Measurements from ENCODE around the gene SYNE1.

SYNE1 gene

DNA sequence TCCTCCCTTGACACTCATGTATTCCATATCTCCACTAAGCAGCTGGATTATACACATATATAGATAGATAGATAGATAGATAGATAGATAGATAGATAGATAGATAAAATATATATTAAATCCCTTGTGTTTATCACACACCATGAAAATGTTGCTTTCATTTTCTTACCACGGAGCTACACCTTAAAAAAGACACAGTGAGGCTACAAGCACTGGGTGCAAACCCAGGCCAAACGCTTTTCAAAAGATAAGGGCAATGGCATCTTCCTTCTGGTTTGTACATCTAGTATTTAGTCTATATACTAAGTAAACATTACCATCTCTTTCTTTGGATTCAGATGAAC is 452.6 kb downstream of the SYNE1 start:
- DNase-seq (ENCODE audit: low read depth) = no peak

- no peak for DNase-seq (ENCODE audit: low read depth)
Measured at GRCh38 chr6:152180601-152181000, 456.6 kb downstream of the SYNE1 start.

GRCh38 chr6:152176268-152176667 is 460.9 kb downstream of the SYNE1 start:
- peak; percentile 61 for DNase-seq (ENCODE audit: low read depth)

GRCh38 chr6:152173957-152174356 is 463.2 kb downstream of the SYNE1 start:
- no peak for DNase-seq (ENCODE audit: low read depth)

DNA sequence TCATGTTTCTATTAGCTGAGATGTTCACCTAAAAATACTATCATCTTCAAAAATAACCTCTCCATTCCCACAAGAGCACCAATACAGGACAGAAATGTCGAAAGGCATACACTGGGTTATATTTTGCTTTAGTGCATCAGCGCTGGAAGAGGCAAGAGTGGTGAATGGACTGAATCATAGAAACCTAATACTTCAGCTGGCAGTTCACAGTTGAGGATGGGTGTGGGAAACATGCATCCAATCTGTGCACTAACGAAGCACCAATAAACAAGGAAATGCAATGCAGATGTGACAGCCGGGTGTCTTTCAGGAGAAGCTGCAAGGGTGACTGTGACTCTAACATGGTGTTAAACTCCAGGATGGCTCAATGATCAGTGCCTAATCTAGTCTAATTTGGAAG is 463.8 kb downstream of the SYNE1 start:
- peak; percentile 25 for DNase-seq (ENCODE audit: low read depth)

GRCh38 chr6:152170702-152171667 is 466.2 kb downstream of the SYNE1 start:
- peak; percentile 80 for DNase-seq (ENCODE audit: low read depth)

GRCh38 chr6:152170313-152170701 is 466.9 kb downstream of the SYNE1 start:
- no peak for DNase-seq (ENCODE audit: low read depth)

DNA sequence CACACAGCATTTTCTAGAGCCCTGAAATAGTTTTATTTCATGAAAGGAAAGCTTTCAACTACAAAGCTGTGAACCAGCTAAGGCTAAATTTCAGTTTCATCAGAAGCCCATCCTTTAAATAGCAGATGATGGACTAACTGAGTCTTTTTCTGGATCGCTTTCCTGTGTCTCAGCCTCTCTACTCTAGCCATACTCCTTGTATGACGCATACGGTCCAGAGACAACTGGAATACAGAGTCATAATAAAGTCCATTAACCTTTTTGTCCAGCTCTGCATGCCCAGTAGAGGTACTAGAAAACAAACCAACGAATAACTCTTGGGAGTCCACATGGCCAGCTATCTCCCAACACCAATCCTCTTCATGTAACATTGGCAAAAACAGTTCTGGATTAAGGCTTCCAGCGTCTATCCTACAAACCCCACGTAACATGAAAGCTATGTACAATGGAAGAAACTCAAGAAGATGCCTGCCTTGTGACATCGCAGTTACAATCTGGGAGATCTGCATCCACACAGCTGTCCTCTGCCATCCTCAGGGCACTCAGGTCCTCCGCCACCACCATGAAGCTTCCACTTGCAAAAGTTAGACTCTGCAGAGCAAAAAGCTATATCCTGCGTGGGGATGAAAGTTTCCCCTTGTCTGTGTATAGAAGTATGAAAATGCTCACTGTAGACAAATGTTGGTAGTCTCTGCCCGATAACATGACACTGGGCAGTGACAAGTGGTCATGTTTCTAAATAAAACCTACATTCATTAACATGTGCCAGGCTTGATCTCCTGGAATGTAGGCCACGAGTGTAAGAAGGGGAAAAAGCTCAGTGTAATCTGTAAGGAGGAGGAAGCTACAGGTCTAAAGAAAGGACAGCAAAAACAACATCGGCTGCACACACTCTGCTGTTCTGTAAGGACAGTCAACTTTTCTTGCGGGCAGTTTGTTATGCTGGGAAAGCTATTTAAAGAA is 469.2 kb downstream of the SYNE1 start:
- DNase-seq (ENCODE audit: low read depth) = no peak

DNA sequence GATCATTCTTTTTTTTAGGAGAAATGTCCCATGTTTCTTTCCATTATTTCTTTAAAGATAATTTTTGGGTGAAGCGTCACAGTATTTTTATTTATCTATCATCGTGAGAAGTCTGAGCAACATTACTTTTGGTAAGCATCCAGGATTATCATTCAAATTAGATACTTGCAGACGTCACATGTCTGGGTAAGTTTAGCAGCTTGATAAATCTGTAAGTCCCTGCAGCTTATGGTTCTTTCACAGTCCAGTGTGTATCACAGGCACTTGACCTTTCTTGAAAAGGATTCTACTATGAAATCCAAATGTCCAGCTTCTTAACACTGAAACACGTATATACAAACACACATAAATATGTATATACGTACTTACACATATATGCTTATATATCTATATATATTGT is 470.3 kb downstream of the SYNE1 start:
- DNase-seq (ENCODE audit: low read depth) = no peak

- no peak for DNase-seq (ENCODE audit: low read depth)
Measured at GRCh38 chr6:152166497-152166896, 470.7 kb downstream of the SYNE1 start.

DNA sequence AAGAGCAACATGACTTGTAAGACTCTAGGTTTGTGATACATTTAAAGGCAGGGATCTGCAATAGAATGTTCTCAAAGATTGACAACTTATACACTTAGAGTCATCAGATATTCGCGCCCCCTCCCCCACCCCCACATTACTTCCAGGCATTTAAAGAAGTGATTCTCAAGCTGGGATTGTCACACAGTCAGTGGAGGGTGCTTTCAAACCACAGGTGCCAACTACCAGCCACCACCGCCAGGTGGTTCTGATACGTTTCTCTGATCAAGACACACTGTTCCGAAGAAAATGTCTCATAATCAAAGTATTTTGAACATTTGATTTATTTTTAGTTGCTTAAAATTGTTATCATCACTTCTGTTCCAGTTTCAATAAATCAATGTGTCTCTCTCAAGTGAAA is 472.2 kb downstream of the SYNE1 start:
- no peak for DNase-seq (ENCODE audit: low read depth)

DNA sequence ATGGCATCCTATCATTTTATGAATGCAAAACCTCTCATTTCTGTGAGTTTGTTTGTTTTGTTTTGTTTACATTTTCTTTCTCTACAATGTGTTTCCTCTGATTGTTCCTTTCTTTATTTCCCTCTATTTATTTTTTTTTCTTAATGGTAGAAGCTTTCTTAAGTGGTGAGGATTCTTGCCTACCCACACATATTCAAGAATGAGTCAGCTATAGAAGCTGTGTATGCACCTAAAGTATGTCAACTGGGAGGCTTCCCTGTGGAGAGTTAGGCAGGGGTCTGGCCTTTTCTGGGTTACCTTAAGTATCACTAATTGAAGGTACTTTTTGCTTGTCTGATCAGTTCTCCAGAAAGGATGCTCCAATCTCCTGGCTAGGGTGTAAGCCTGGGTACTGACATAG is 475.7 kb downstream of the SYNE1 start:
- DNase-seq (ENCODE audit: low read depth) = peak; percentile 86

- no peak for DNase-seq (ENCODE audit: low read depth)
Measured at GRCh38 chr6:152160346-152160745, 476.8 kb downstream of the SYNE1 start.

DNA sequence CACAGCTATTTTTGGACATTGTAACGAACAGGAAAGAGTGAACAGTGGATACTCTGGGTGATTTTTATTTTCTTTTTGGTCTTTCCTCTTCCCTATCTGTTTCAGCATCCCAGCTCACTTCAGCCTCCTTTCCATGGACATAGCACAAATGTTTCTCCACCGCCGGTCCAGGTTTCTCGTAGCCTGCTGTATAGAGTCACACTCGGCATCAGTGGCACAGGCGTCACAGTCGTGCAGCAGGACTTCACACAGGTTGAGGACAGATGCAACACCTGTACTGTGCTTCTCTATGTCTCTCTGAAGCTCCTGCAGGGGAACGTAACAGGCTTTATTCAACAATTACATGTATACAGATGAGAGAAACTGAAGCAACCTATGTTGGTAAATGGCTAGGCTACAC is 481.4 kb downstream of the SYNE1 start:
- no peak for DNase-seq (ENCODE audit: low read depth)

DNA sequence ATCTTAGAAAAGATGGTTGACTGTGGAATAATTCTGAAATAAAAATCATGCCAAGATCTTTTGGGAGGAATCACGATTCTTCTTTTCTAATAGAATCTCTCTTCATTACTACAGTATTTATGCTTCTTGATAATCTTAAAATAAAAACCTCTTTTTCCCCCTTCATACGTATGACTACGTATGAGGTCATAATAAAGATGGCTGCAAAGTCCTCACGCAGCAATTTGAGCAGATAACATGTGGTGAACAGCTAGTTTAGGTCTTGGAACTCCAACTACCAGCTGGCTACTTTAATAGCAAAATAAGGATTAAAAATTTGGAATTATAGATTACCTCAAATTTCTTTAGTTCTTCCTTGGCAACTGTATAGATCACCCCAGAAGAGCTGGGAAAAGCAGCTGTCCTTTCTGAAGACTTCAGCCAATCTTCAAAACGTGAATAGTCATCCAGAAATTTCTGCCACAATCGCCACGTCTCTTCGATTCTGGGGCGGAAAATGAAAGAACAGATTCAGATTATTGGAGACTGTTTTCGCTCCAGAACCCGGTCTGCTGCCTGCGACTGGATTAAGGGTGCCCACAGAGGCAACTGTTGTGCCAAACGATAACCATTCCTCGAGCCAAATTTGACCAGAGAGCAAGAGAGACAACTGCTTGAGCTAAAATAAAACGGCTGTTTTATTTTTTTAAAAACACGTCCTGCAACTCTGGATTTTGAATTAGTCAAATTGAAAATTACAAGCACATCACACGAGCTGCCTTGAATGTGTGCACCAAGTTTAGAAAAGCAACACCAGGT is 482.4 kb downstream of the SYNE1 start:
- DNase-seq (ENCODE audit: low read depth) = no peak

DNA sequence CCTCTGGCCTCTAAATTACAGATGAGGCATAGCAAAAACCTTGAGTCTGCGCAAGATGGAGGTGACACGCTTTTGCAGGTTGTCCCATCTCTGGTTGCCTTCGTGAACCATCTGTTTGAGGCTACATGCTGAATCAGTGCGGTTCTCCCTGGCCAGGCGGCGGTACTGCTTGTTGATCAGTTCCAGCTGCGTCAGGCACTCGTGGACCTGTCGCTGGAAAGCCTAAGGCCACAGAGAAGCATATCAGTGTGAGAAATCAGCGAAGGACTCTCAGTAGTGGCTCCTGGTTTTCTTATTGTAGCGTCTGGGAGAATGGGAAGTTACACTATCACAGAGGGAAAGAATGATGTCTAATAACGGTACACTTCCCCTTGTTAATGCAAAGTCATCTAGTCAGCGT is 485.2 kb downstream of the SYNE1 start:
- DNase-seq (ENCODE audit: low read depth) = no peak

DNA sequence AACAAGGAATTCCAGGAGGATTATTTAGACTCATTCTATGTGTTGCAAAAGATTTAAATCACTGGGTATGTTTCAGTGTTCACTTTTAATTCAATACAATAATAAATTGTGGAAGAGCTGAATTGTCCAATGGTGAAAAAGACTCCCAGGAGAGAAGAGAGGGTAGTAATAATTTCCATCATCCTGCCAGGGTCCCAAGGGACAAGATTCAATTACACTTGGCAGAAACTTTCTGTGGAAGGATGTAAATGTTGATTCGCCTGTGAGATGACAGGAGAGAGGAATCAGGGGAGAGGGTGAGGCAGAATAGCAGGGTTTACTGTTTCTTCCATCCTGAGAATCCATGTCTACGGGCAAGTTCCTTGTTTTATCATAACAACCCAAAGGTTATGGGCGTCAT is 487.0 kb downstream of the SYNE1 start:
- DNase-seq (ENCODE audit: low read depth) = no peak

DNA sequence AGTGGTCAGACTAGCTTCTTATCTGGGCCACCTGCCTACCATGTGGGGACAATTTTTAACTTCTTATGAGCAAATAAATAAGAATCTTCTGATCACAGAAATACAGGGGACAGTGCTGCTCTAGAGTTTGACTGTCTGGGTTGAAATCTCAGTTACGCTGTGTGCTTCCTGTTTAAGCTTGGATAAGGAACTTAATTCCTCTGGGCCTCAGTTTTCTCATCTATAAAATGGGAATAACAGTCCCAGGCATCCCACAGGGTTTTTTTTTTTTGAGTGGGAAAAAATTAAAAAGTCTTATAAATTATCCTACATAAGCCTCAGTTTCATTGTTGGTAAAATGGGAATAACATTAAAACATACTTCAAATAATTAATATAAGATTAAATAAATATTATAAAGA is 488.8 kb downstream of the SYNE1 start:
- no peak for DNase-seq (ENCODE audit: low read depth)

GRCh38 chr6:152147269-152147668 is 489.9 kb downstream of the SYNE1 start:
- DNase-seq (ENCODE audit: low read depth) = no peak

GRCh38 chr6:152146385-152146784 is 490.8 kb downstream of the SYNE1 start:
- peak; percentile 73 for DNase-seq (ENCODE audit: low read depth)

DNA sequence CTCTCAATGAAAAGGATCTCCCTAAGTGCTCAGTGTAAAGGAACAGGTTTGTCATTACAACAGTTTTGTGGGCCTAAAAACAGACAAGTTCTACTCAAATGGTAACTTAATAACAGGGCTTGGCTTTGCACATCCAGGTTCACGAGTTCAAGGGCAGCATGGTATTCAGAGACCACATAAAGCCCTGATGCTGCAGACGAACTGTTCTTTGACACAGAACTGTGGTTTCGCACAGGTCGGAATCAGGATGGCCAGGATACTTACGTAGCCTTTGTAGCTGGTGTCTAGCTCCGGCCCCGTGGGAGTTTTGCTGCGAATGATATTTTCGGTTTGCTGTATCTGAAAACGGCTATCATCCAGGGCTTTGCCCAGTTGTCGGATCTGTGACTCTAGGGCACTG is 493.8 kb downstream of the SYNE1 start:
- DNase-seq (ENCODE audit: low read depth) = no peak

- DNase-seq (ENCODE audit: low read depth) = no peak
Measured at GRCh38 chr6:152142105-152142504, 495.1 kb downstream of the SYNE1 start.
